Loucy (cell line): ENCODE data around the gene CHPF.

Experiments used
- CTCF ChIP-seq: fragments of 200-600 bp; sonication (generic); conservative IDR thresholded peaks from 2 replicates; pipeline ENCODE4 v1.5.1; 2014; ENCODE audit warnings: mild to moderate bottlenecking, antibody characterized with exemption, low read length
- EZH2phosphoT487 ChIP-seq: fragments of 200-600 bp; IDR thresholded peaks from 2 replicates; pipeline ENCODE4 v1.6.1; 2018; ENCODE audit warnings: antibody characterized with exemption, mild to moderate bottlenecking, moderate library complexity, borderline replicate concordance

GRCh38 chr2:219519526-219519916 is 24.1 kb downstream of the CHPF start:
- TF ChIP-seq CTCF (no peak), EZH2phosphoT487 (no peak)
